Measurements from ENCODE around the gene KAZALD1.

KAZALD1 gene

DNA sequence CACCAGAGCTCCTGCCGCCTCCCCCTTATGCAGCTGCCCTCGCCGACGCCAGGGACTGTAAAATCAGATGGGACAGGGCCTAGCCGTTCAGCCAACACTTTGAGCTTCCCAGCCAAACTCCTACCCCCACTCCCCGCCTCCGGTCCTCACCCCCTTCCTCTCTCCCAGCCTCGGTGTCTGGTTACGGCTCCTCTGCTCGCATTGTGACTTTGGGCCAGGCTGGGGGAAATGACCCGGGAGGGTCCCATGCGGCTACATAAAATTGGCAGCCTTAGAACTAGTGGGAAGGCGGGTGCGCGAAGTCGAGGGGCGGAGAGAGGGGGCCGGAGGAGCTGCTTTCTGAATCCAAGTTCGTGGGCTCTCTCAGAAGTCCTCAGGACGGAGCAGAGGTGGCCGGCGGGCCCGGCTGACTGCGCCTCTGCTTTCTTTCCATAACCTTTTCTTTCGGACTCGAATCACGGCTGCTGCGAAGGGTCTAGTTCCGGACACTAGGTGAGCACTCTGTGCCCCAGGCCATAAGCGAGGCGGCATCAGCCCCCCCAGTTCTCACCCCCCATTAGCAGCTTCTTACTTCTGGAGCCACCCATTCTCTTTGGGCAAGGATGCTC is at the start of gene KAZALD1:
Gene KAZALD1 (plus strand): TSS at position 366 of the 608 bp plus-strand sequence. CDS start 604 bp downstream, outside the sequence.
- peak; percentile 48 for DNase-seq

DNA sequence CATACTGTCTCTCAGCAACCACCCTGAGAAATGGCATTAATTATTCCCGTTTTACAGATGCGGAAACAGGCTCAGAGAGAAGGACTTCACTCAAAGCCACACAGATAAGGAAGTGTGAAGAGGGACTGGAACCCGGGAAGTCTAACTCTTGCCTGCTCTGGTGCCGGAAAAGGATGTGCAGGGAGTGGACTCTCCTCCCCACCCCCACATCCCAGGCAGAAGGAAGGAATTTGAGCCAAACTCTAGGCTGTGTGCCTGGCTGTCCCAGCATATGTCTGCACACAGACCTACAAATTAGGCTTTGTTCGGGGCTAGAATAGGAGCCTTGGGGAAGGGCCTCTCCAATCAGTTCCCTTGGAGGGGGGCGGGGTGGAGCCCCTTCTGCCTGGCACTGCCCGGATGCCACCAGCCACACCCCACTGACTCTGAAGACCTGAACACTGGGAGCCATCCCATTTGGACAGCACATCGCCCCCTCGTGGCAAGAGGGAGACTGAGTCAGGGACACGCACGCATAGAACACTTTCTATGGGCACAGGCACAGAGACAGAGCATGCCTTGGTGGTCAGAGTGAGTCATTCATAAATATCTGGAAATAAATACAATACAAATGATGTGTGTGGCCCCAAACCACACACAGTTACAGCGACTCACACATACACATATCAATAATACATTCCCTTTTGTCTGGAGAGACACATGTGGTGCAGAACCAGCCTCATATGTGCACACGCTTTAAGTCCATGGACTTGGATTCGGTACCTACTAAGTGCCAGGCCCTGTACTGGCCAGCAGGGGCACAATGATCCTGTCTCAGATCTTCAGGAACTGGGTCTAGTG is 49.0 kb upstream of the KAZALD1 start:
- peak; percentile 72 for DNase-seq

- no peak for DNase-seq
These were observed 48.4 kb upstream of the KAZALD1 start for GRCh38 chr10:101013365-101013825.

DNA sequence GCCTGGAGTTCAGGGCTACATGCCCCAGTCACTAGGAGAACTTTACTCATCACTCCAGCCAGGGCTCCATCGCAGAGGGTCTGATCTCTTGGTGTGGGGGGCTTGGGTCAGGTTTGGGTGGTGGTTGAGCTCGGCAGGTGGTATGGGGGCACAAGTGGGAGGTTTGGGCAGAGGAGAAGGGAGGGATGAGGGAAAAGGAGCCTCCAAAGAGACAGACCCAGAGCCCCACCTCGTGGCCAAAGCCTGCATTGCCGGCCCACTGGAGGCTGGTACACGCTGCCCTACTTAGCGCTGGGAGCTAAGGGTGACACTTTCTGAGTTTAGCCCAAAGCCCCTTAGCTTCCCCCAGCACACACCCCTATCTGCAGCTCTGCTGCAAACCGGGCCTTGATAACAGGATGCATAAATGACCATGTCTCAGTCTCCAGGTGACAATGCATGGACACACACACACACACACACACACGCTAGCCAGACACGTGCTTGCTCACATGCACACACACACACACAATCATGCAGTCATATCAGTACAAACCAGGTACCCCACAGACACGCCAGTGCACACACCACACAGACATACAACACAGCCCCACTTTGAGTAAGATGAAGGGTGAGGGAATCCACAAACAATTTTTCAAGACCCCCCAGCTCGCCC is 47.4 kb upstream of the KAZALD1 start:
- no peak for DNase-seq

DNA sequence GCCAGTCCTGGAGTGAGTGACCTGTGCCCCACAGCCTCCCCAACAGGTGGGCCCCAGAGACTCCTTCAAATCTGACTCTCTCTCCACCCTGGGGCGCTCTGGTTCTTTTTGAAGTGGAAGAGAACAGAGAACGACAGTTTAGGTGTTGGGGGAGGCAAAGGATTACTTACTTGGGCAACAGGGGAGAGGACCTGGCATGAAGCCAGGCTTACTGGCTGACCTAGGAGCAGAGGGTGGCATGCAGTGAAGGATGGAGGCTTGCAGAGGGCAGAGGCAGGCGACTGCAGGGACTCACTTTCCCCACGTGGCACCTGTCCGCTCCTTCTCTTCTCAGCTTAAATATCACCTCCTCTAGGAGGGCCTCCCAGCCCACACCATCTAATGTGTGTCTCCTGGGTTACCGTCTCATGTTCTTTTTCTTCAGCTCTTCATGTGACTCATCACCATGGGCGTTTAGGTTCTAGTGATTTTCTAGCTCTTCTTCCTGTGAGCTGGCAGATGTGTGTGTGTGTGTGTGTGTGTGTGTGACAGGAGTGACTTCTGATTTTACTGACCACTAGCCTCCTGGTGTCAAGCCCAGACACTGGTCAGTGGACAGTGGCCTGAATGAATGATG is 46.7 kb upstream of the KAZALD1 start:
- no peak for DNase-seq

DNA sequence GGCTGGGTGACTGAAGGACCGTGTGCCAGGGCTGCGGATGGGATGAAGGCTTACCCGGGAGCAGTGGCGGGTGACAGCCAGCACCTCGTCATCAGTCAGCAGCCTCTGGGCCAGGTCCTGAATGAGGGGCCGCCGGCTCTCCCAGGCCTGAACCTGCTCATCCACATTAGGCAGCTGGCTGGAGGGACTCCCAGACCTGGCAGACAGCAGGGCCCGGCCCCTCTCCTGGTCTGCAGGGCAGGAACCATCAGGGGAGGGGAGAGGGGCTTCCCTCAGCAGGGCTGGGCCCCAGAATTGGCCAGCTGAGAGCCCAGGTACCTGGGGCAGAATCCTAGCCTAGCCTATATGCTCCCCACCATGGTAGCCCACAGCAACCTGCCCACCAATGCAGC is 46.2 kb upstream of the KAZALD1 start:
- DNase-seq = no peak

- no peak for DNase-seq
These were observed 45.0 kb upstream of the KAZALD1 start for GRCh38 chr10:101016814-101017213.

DNA sequence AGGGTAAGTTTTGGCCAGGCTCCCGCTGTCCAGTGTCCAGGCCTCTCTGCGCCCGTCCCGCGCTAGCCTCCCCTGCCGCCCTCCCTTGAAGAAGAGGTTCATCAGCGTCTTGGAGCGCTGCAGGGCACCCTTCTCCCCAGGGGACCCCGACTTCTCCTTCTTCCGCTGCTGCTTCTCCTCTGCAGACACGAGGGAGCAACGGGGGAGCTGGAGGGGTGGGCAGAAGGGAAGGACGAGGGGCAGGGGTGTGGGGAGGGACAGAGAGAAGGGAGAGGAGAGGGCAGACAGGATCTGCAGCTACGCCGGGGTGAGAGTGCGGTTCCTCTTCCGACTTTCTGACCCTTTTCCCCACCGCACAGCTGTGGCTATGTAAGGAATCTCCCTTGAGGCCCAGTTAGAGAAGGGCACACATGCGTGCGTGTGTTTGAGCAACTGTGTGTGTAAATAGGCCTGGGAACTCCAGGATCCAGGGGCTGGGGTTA is 43.6 kb upstream of the KAZALD1 start:
- no peak for DNase-seq

GRCh38 chr10:101018600-101019439 is 43.0 kb upstream of the KAZALD1 start:
- DNase-seq = peak; percentile 35

GRCh38 chr10:101019440-101019703 is 42.4 kb upstream of the KAZALD1 start:
- no peak for DNase-seq

GRCh38 chr10:101020427-101021075 is 41.2 kb upstream of the KAZALD1 start:
- DNase-seq = no peak

- DNase-seq = no peak
These were observed 40.5 kb upstream of the KAZALD1 start for GRCh38 chr10:101021239-101021638.

GRCh38 chr10:101021692-101022251 is 40.0 kb upstream of the KAZALD1 start:
- DNase-seq = no peak

GRCh38 chr10:101022967-101023705 is 38.7 kb upstream of the KAZALD1 start:
- DNase-seq = no peak

DNA sequence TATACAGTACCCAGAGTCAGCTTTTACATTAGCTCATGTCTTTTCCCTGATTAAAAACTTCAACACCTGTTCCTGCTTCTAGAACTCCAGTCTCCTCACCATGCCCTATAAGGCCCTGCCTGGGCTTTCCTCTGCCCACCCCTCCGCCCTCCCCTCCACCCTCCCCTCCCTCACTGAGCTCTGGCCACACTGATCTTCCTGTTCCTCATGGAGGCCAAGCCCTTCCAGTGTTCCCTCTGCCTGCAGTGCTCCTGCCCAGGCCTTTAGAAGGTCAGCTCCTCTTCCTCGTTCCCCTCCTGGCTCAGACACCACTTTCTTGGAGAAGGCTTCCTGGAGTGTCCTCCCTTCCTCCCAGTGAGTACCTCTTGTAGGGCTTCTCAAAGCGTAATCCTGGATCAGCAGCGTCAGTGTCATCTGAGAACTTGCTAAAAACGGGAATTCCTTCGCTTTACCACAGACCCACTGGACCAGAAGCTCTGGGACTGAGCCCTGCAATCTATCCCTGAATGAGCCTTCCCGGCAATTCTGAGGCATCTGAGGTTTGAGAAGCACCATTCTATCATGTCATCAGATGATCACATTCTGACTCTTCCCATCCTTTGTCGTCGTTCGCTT is 34.6 kb upstream of the KAZALD1 start:
- no peak for DNase-seq

GRCh38 chr10:101028446-101029337 is 33.1 kb upstream of the KAZALD1 start:
- no peak for DNase-seq

- no peak for DNase-seq
These were observed 32.1 kb upstream of the KAZALD1 start for GRCh38 chr10:101029520-101030295.

DNA sequence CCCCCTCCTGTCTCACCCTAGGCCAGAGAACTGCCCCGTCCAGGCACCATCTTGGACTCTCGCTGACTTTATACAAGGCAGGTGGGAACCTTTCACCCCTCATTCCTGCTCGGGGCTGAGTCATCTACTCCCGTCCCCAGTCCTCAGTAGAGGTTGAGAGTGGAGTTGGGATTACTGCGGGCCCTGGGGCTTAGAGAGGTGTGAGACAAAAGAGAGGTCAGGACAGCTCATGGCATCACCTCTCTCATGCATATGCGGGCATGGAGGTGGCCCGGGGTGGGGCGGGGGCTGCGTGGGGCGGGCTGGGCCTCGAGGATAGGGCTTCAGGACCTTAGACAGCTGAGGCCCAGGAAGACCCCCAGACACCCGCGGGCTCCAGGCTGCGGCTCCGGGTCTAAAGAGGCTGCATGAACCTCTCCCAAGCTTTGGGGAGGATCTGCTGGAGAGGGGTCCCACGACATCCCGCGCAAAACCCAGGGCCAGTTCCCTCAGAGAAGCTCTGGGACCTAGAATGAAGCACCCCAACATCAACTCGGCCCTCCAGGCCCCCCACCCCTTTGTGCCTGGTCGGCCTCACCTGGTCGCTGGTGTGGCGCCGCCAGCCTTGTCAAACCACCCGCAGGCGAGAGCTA is 31.2 kb upstream of the KAZALD1 start:
- DNase-seq = no peak

Data from NCI-H1092 (cell line).